Activated CD8-positive, alpha-beta T cell treated with anti-CD3 and anti-CD28 coated beads for 36 hours (primary cell): Measurements from ENCODE around the gene ARL2BP. TPM values are rescaled to one million over a fixed set of nuclear protein-coding genes. Genes with fewer than 3 reads are reported as not detected.
"Not testable (repeated sequence)": the region's sequence is repeated elsewhere in the genome, so short reads cannot be mapped to it uniquely, and the experiment has no call there.

ENCODE experiments used
- ATAC-seq: fragments of 200-7000 bp; cut with Tn5 transposase; one replicate; pipeline ENCODE4 v1.10.0; 2021; ENCODE audit warnings: mild to moderate bottlenecking, moderate library complexity
- CTCF ChIA-PET: fragments of 350-600 bp; sonication (Branson Sonifier 250); formaldehyde crosslinking; loops from one replicate; lab custom pipeline; 2021; ENCODE audit warnings: antibody characterized with exemption; lab: Charles Lee
- POLR2A ChIA-PET: fragments of 350-600 bp; sonication (Branson Sonifier 250); formaldehyde crosslinking; loops from one replicate; lab custom pipeline; 2021; ENCODE audit warnings: antibody characterized with exemption; lab: Charles Lee
- DNase-seq: peaks from one replicate; pipeline ENCODE4 v3.0.0-alpha.2; 2020
- H3K27ac Mint-ChIP-seq: one replicate; pipeline ENCODE4 v1.8.0; 2021; ENCODE audit warnings: mild to moderate bottlenecking, mixed read lengths
- H3K27me3 Mint-ChIP-seq: one replicate; pipeline ENCODE4 v1.8.0; 2021; ENCODE audit warnings: mixed read lengths
- H3K36me3 Mint-ChIP-seq: one replicate; pipeline ENCODE4 v1.8.0; 2021; ENCODE audit warnings: low read depth, mixed read lengths
- H3K4me1 Mint-ChIP-seq: one replicate; pipeline ENCODE4 v1.8.0; 2021; ENCODE audit warnings: low read depth, mixed read lengths
- H3K4me3 Mint-ChIP-seq: one replicate; pipeline ENCODE4 v1.8.0; 2021; ENCODE audit warnings: mild to moderate bottlenecking, moderate library complexity, mixed read lengths
- H3K9me3 Mint-ChIP-seq: one replicate; pipeline ENCODE4 v1.8.0; 2021; ENCODE audit warnings: mixed read lengths
- intact Hi-C: fragments of 100-400 bp; cut with micrococcal nuclease; formaldehyde crosslinking; loops from one replicate; pipeline ENCODE4 v1.10.0; 2022
- total RNA-seq, 2 experiments: library from RNA; stranded (reverse); gene quantifications; one replicate each; pipeline ENCODE4 v1.2.3, GENCODE V29; 2021
- TF ChIP-seq, protein P1 (sequence below): fragments of 200-600 bp; IDR thresholded peaks from one replicate; pipeline ENCODE4 v1.8.0; 2022; ENCODE audit warnings: antibody characterized with exemption, mild to moderate bottlenecking

Gene ARL2BP
- total RNA-seq, 2 experiments from 2014 or later = 9.4 to 11.0 TPM

DNA sequence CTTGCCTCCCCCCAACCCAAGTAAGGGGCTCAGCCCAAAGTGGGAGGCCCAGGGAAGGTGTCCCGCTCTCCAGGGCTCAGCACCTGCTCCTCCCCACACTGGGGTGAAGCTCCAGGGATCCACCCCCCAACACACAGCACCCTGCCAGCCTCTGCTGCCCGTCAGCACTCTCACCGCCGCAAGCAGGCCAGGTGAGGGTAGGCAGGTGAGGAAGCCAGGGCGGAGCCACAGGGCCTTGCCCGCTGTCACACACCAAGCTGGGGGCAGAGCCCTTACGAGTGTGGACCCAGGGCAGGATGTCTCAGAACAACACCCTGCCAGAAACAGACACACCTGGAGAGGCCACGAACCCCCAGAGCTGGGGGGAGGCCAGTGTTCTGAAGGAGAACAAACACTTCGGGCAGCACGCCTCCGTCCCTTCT lies 19.9 kb downstream of the ARL2BP start:
- ChIA-PET CTCF (no interaction called here), POLR2A (interaction anchor here (0.8 kb wide), 1 partner anchor 12 kb away, joined by 3 read pairs; no protein-coding TSS in a partner anchor)
- Mint-ChIP-seq H3K9me3 (no peaks in the 10 kb centered on the region), H3K27me3 (no peaks in the 10 kb centered on the region), H3K4me1 (peaks cover 39% of the 10 kb centered on the region), H3K36me3 (no peaks in the 10 kb centered on the region), H3K4me3 (no peak overlapping the region), H3K27ac (no peak overlapping the region)
- ATAC-seq = no peak
- DNase-seq = no peak
- intact Hi-C loops = no loop called here
- TF ChIP-seq, protein P1, sequence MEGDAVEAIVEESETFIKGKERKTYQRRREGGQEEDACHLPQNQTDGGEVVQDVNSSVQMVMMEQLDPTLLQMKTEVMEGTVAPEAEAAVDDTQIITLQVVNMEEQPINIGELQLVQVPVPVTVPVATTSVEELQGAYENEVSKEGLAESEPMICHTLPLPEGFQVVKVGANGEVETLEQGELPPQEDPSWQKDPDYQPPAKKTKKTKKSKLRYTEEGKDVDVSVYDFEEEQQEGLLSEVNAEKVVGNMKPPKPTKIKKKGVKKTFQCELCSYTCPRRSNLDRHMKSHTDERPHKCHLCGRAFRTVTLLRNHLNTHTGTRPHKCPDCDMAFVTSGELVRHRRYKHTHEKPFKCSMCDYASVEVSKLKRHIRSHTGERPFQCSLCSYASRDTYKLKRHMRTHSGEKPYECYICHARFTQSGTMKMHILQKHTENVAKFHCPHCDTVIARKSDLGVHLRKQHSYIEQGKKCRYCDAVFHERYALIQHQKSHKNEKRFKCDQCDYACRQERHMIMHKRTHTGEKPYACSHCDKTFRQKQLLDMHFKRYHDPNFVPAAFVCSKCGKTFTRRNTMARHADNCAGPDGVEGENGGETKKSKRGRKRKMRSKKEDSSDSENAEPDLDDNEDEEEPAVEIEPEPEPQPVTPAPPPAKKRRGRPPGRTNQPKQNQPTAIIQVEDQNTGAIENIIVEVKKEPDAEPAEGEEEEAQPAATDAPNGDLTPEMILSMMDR = no peak

DNA sequence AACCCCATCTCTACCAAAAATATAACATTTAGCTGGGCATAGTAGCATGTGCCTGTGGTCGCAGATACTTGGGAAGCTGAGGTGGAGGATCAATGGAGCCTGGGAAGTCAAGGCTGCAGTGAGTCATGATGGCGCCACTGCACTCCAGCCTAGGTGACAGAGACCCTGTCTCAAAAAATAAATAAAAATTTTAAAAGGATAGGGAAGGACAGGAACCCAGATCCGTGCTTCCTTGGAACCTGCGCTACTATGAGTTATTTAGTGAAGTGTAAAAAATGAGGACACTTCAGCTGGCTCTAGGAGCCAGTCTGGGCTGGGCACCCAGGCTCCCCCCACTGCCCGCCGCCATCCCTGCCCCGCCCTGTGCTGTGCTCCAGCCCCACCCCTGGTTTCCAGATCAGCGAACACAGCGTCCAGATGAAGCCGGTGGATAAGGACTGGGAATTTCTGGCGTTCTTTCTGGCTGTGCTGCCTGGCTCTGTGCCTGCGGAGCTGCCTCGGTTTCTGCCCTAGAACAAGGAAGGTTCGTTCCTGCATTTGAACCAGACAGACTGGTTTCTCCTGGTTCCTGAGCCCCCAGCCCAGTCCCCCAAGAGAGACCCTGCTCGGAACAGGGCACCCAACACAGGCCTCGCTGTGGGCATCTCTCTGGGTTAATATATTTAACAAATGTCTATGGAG lies 20.9 kb downstream of the ARL2BP start:
- CTCF ChIA-PET = interaction anchor here (1.1 to 1.3 kb wide), 2 partner anchors 53 to 153 kb away, joined by 3 read pairs; no protein-coding TSS in a partner anchor

DNA sequence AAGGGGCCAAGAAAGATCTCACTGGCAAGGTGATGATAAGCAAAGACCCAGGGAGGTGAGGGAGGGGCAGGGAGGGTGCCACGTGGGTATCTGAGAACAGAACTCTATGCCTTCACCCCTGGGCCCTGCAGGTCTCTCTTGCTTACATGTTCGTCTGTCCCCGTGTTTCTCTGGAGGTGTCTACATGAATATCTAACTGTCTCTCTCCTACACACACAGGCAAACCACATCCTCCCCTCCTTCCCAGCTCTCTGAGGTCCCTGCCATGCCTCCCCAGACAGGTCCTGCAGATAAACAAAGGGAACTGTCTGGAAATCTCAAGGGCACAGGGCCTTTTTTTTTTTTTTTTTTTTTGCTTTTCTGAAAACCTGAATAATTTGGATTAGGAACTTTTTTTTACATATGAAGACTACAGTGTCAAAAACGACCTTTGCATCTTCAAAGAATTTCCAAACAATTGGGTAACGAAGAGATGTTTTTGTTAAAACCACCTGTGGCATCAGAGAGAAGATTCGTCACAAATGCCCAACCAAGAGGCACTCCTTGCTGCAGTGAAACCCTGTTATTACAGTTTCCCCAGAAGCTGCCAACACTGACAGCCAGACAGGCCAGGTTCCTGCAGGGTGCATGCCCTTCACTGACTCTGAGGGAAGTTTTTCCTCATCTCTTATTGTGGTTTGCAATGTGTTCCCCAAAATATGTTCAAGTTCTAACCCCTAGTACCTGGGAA lies 21.6 kb downstream of the ARL2BP start:
- POLR2A ChIA-PET = interaction anchor here (0.9 to 1.1 kb wide), 2 partner anchors 15 kb away, joined by 3 to 4 read pairs; no protein-coding TSS in a partner anchor
- TF ChIP-seq, protein P1 = no peak
- Mint-ChIP-seq H3K4me3 (no peak overlapping the region), H3K27ac (peak overlapping the region; percentile 72), H3K4me1 (peaks cover 30% of the 10 kb centered on the region), H3K36me3 (no peaks in the 10 kb centered on the region), H3K27me3 (no peaks in the 10 kb centered on the region), H3K9me3 (no peaks in the 10 kb centered on the region)
- intact Hi-C loops = no loop called here
- DNase-seq = peak; percentile 60
- peak; percentile 72 for ATAC-seq
- CTCF ChIA-PET = interaction anchor here (1.1 to 1.3 kb wide), 2 partner anchors 53 to 153 kb away, joined by 3 read pairs; no protein-coding TSS in a partner anchor

More for the DNA sequence above, 20.9 kb downstream of the ARL2BP start:
- Mint-ChIP-seq H3K4me3 (no peak overlapping the region), H3K9me3 (no peaks in the 10 kb centered on the region), H3K27ac (peak overlapping the region; percentile 72), H3K27me3 (no peaks in the 10 kb centered on the region), H3K4me1 (peaks cover 30% of the 10 kb centered on the region), H3K36me3 (no peaks in the 10 kb centered on the region)
- TF ChIP-seq, protein P1 = no peak
- POLR2A ChIA-PET = interaction anchor here (0.8 to 1.1 kb wide), 2 partner anchors 11 to 15 kb away, joined by 3 to 4 read pairs; no protein-coding TSS in a partner anchor
- DNase-seq (no peak), ATAC-seq (no peak)
- intact Hi-C loops = no loop called here

DNA sequence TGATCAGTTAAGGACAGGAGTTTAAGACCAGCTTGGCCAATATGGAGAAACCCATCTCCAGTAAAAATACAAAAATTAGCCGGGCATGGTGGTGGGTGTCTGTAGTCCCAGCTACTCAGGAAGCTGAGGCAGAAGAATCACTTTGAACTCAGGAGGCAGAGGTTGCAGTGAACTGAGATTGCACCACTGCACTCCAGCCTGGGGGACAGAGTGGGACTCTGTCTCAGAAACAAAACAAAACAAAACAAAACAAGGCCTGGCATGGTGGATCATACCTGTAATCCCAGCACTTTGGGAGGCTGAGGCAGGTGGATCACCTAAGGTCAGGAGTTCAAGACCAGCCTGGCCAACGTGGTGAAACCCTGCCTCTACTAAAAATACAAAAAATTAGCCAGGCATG lies 22.3 kb downstream of the ARL2BP start:
- H3K4me3 Mint-ChIP-seq, H3K27me3 Mint-ChIP-seq, H3K9me3 Mint-ChIP-seq, intact Hi-C loops, DNase-seq, H3K36me3 Mint-ChIP-seq, ATAC-seq: not testable (repeated sequence)
- H3K4me1 Mint-ChIP-seq = peaks cover 30% of the 10 kb centered on the region
- CTCF ChIA-PET = interaction anchor here (1.4 kb wide), 1 partner anchor 18 kb away, joined by 3 read pairs; no protein-coding TSS in a partner anchor
- H3K27ac Mint-ChIP-seq = peak overlapping the region; percentile 72
- POLR2A ChIA-PET = interaction anchor here (0.9 to 1.1 kb wide), 2 partner anchors 15 to 195 kb away, joined by 3 read pairs; partner anchors contain the start of gene POLR2C
